ENCODE measurements around the gene BCL11B.

DNA sequence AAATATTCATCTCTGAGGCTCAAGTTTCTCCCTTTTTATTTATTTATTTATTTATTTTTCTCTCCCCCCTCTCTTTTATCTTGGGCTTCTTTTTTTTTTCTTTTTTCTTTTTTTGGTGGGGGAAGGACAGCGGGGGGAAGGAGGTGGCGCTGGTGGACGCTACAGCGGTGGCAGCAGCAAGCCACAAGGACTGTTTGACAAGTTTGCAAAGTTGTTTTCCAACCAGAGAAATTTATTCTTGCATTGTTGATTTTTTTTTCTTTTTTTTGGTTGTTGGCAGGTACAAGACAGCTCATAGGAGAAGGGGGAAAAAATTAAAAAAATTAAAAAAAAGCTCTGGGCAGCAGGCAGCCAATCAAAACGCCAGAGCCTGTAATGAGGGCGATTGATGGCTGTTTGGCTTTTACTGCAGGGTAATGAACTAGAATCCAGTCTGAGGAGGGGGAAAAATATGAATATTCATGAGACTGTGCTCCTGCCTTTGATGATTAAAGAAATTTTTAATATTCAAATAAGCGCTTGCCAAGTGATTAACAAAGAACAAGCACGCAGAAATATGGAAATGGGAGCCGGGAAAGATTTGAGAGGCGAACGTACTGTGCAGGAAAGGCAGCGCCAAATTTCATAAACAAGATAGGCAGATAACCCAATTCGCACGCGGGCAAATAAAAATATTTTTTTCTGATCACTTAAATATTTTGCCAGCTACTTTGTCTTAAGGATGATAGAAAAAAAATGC lies 36.2 kb downstream of the BCL11B start:
- TF ChIP-seq, protein P1, sequence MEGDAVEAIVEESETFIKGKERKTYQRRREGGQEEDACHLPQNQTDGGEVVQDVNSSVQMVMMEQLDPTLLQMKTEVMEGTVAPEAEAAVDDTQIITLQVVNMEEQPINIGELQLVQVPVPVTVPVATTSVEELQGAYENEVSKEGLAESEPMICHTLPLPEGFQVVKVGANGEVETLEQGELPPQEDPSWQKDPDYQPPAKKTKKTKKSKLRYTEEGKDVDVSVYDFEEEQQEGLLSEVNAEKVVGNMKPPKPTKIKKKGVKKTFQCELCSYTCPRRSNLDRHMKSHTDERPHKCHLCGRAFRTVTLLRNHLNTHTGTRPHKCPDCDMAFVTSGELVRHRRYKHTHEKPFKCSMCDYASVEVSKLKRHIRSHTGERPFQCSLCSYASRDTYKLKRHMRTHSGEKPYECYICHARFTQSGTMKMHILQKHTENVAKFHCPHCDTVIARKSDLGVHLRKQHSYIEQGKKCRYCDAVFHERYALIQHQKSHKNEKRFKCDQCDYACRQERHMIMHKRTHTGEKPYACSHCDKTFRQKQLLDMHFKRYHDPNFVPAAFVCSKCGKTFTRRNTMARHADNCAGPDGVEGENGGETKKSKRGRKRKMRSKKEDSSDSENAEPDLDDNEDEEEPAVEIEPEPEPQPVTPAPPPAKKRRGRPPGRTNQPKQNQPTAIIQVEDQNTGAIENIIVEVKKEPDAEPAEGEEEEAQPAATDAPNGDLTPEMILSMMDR (IDR thresholded peaks at IDR 0.05; ENCODE audit: insufficient read depth, low read length, poor library complexity, severe bottlenecking), result no peak
- no peak for TF ChIP-seq EZH2phosphoT487 (conservative IDR thresholded peaks at IDR 0.05; ENCODE audit: low read length)

Measured in SU-DHL-6 (cell line).